Lower lobe of right lung (tissue), 2 donors: ENCODE results near the gene CHMP1B. TPM values are rescaled to one million over a fixed set of nuclear protein-coding genes. Genes with fewer than 3 reads are reported as not detected.

Source experiments
- ATAC-seq, 2 donors: fragments of 200-7000 bp; cut with Tn5 transposase; one replicate each; pipeline ENCODE4 v1.9.1; 2020 to 2022; ENCODE audit warnings: mild to moderate bottlenecking in 2 of 2, moderate library complexity in 2 of 2
- DNase-seq: peaks from one replicate; pipeline ENCODE4 v3.0.0-alpha.2; 2020
- H3K27ac ChIP-seq: fragments of 200-600 bp; one replicate; pipeline ENCODE4 v1.8.0; 2022
- H3K27me3 ChIP-seq: fragments of 200-600 bp; one replicate; pipeline ENCODE4 v1.8.0; 2022; ENCODE audit warnings: low read depth
- H3K36me3 ChIP-seq: fragments of 200-600 bp; one replicate; pipeline ENCODE4 v1.8.0; 2022; ENCODE audit warnings: mild to moderate bottlenecking
- H3K4me1 ChIP-seq: fragments of 200-600 bp; one replicate; pipeline ENCODE4 v1.8.0; 2022
- H3K4me3 ChIP-seq: fragments of 200-600 bp; one replicate; pipeline ENCODE4 v1.8.0; 2022; ENCODE audit warnings: mild to moderate bottlenecking
- H3K9me3 ChIP-seq: fragments of 200-600 bp; one replicate; pipeline ENCODE4 v1.8.0; 2022
- intact Hi-C: fragments of 100-400 bp; cut with DNase I; formaldehyde crosslinking; loops from one replicate; pipeline ENCODE4 v1.11.0; 2022
- total RNA-seq: library from RNA; stranded (reverse); fragmentation: NEBNext Ultra II Directional; extraction: Animal tissue kit (Norgen Biotek cat#: 25700); gene quantifications from one replicate; pipeline ENCODE4 v1.2.1, GENCODE V29; 2021
- TF ChIP-seq, protein P1 (sequence below): fragments of 200-600 bp; IDR thresholded peaks from one replicate; pipeline ENCODE4 v1.8.0; 2022; ENCODE audit warnings: antibody characterized with exemption, mild to moderate bottlenecking
- donor health status: DM: no; HTN: yes; CAD: no; lungs with severe emphysema.

CHMP1B gene
- total RNA-seq, 1 donor from 2014 or later, result 39.4 TPM

DNA sequence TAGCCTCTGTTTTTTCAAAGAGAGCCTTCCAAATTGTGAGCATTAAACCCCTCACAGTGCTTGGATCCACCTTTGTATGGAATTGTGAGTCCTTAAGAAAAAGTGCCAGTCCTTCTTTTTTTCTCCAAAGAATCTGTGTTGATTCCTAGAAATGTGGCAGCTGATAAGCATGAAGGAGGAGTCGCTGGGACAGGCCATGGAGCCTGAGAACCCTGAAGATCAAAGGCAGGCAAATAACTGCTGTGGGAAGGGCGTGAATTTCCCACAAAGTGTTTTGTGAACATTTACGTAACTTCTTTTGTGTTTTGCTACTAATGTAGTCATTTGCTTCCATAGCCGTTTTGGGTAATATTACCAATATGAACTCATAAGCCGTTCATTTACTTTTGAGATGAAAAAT lies 27.7 kb upstream of the CHMP1B start:
- Histone ChIP-seq H3K4me3 (no peak overlapping the region), H3K4me1 (no peaks in the 10 kb centered on the region), H3K27me3 (no peaks in the 10 kb centered on the region), H3K36me3 (no peaks in the 10 kb centered on the region), H3K27ac (no peak overlapping the region), H3K9me3 (no peaks in the 10 kb centered on the region)
- DNase-seq (no peak), ATAC-seq (no peak)
- TF ChIP-seq, protein P1, sequence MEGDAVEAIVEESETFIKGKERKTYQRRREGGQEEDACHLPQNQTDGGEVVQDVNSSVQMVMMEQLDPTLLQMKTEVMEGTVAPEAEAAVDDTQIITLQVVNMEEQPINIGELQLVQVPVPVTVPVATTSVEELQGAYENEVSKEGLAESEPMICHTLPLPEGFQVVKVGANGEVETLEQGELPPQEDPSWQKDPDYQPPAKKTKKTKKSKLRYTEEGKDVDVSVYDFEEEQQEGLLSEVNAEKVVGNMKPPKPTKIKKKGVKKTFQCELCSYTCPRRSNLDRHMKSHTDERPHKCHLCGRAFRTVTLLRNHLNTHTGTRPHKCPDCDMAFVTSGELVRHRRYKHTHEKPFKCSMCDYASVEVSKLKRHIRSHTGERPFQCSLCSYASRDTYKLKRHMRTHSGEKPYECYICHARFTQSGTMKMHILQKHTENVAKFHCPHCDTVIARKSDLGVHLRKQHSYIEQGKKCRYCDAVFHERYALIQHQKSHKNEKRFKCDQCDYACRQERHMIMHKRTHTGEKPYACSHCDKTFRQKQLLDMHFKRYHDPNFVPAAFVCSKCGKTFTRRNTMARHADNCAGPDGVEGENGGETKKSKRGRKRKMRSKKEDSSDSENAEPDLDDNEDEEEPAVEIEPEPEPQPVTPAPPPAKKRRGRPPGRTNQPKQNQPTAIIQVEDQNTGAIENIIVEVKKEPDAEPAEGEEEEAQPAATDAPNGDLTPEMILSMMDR, result no peak
- intact Hi-C loops, result no loop called here

DNA sequence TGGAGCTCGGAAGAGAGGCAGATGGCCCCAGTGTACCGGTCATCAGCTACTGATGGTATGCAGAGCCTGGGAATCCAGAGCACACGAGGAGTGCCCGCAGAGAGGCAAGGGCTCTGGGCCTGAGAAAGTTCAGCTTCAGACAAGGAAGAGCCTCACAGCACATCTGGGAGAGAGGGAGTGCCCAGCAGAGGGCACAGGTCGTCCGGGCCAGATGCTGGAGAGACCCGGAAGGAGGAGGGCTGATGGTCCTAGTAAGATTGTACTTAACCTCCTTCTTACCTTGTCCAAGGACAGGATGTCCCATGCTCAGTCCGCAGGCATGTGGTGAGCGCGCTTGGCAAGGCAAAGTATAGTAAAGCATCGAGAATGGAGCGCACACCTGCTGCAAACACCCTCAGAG lies 24.4 kb upstream of the CHMP1B start:
- Histone ChIP-seq H3K36me3 (no peaks in the 10 kb centered on the region), H3K4me1 (no peaks in the 10 kb centered on the region), H3K9me3 (no peaks in the 10 kb centered on the region), H3K4me3 (no peak overlapping the region), H3K27ac (no peak overlapping the region), H3K27me3 (no peaks in the 10 kb centered on the region)
- intact Hi-C loops, result no loop called here
- TF ChIP-seq, protein P1, result no peak
- ATAC-seq, result peak in 1 of 2 donors; percentile 29
- no peak for DNase-seq

DNA sequence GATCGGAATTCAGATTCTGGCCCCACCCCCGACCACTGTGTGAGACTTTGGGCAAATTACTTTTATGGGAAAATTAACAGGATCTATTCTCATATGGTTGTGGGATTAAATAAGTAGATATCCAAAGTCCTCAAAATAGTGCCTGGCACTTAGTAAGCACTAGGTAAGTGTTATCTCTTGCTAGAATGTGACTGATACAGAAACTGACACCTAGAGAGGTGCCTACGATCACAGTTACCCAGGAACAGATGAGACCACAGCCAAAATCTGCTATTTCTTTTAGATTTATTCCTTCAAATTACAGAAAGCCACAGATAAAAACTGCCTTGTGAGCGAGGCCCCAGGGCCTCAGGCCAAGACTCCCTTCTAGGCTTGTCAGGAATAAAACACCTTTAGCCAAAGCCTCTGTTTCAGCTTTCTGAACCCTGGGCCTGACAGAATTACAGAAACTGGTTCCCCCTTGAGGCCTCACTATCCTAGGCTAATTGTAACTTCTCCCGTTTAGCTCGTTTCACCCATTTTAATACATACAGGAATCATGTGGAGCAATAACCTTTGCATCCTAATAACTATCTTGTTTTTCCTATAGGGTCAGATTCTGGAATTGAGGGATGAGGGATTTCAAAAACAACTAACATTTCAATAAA lies 22.3 kb upstream of the CHMP1B start:
- no peak for DNase-seq
- H3K4me3 ChIP-seq, result no peak overlapping the region
- no peaks in the 10 kb centered on the region for H3K4me1 ChIP-seq
- no peak overlapping the region for H3K27ac ChIP-seq
- H3K27me3 ChIP-seq, result no peaks in the 10 kb centered on the region
- intact Hi-C loops, result no loop called here
- no peak for ATAC-seq
- H3K36me3 ChIP-seq, result no peaks in the 10 kb centered on the region
- TF ChIP-seq, protein P1, result no peak
- no peaks in the 10 kb centered on the region for H3K9me3 ChIP-seq

DNA sequence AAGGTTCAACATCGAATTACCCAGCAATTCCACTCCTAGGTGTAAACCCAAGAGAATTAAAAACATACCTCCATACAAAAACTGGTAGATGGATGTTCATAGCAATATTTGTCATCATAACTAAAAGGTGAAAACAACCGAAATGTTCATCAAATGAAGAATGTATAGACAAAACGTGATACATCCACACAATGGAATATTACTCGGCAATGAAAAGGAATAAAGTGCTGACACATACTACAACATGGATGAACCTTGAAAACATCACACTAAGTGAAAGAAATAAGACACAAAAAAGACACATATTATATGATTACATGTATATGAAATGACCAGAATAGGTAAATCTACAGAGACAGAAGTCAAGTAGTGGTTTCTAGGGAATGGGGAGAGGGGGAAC lies 20.6 kb upstream of the CHMP1B start:
- no peak for DNase-seq
- H3K27ac ChIP-seq, result no peak overlapping the region
- no peaks in the 10 kb centered on the region for H3K36me3 ChIP-seq
- H3K9me3 ChIP-seq, result no peaks in the 10 kb centered on the region
- H3K4me1 ChIP-seq, result no peaks in the 10 kb centered on the region
- no peak overlapping the region for H3K4me3 ChIP-seq
- ATAC-seq, result no peak
- intact Hi-C loops, result no loop called here
- TF ChIP-seq, protein P1, result no peak
- H3K27me3 ChIP-seq, result no peaks in the 10 kb centered on the region

DNA sequence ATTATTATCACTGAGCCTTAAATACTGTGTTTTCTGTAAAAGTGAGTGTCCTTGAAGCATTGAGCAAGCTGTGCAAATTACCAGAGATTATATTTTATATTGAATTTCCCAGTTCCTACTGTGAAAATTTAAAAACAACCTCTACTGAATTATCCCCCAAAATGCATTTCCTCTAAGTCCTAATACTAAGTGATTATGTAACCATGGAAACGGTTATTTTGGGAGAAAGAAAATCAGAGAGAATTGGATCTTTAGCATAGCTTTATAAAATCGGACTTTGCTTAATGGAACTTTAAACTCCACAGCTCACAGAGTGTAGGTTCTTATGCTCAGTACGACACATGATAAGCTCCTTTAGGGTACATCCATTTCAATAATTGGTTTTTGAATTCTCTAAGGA lies 19.3 kb upstream of the CHMP1B start:
- Histone ChIP-seq H3K9me3 (no peaks in the 10 kb centered on the region), H3K4me1 (no peaks in the 10 kb centered on the region), H3K27me3 (no peaks in the 10 kb centered on the region), H3K4me3 (no peak overlapping the region), H3K27ac (no peak overlapping the region), H3K36me3 (no peaks in the 10 kb centered on the region)
- TF ChIP-seq, protein P1, result no peak
- intact Hi-C loops, result no loop called here
- DNase-seq (no peak), ATAC-seq (no peak)
